ENCODE results near the gene HGF.

Gene HGF

GRCh38 chr7:81694711-81695110 lies 75.1 kb downstream of the HGF start (continued):
- TF ChIP-seq ISL1 (CRISPR knock-in tag; IDR thresholded peaks at IDR 0.05), result no peak
- TF ChIP-seq RARB (CRISPR knock-in tag; IDR thresholded peaks at IDR 0.05), result no peak

GRCh38 chr7:81693894-81694293 lies 76.0 kb downstream of the HGF start:
- no peak for TF ChIP-seq ZNF565 (CRISPR knock-in tag; conservative IDR thresholded peaks at IDR 0.05; ENCODE audit: low read depth)
- TF ChIP-seq PPARA (CRISPR knock-in tag; IDR thresholded peaks at IDR 0.05; ENCODE audit: borderline replicate concordance), result no peak
- TF ChIP-seq ZC3H10 (CRISPR knock-in tag; IDR thresholded peaks at IDR 0.05), result peak; percentile 46; the same call in 1 of the 2 replicates
- peak; percentile 53 for TF ChIP-seq ISL1 (CRISPR knock-in tag; IDR thresholded peaks at IDR 0.05)
- ATAC-seq, result no peak

- ATAC-seq, result no peak
- no peak for TF ChIP-seq ARNTL (CRISPR knock-in tag; IDR thresholded peaks at IDR 0.05; ENCODE audit: borderline replicate concordance, low read depth)
- TF ChIP-seq BACH2 (CRISPR knock-in tag; IDR thresholded peaks at IDR 0.05; ENCODE audit: borderline replicate concordance), result no peak
- no peak for TF ChIP-seq POU6F1 (CRISPR knock-in tag; IDR thresholded peaks at IDR 0.05; ENCODE audit: borderline replicate concordance, low read depth)
- TF ChIP-seq CSRNP3 (CRISPR knock-in tag; IDR thresholded peaks at IDR 0.05), result no peak
- TF ChIP-seq ZNF565 (CRISPR knock-in tag; conservative IDR thresholded peaks at IDR 0.05; ENCODE audit: low read depth), result no peak
- TF ChIP-seq TSHZ2 (CRISPR knock-in tag; IDR thresholded peaks at IDR 0.05), result no peak
- no peak for TF ChIP-seq ZNF70 (CRISPR knock-in tag; IDR thresholded peaks at IDR 0.05)
- TF ChIP-seq PPARA (CRISPR knock-in tag; IDR thresholded peaks at IDR 0.05; ENCODE audit: borderline replicate concordance), result no peak
- no peak for TF ChIP-seq RARB (CRISPR knock-in tag; IDR thresholded peaks at IDR 0.05)
- no peak for TF ChIP-seq ZFP30 (CRISPR knock-in tag; IDR thresholded peaks at IDR 0.05)
- TF ChIP-seq OSR1 (CRISPR knock-in tag; IDR thresholded peaks at IDR 0.05), result no peak
- TF ChIP-seq ZC3H10 (CRISPR knock-in tag; IDR thresholded peaks at IDR 0.05), result no peak
- TF ChIP-seq SNAI2 (CRISPR knock-in tag; IDR thresholded peaks at IDR 0.05), result no peak
- TF ChIP-seq ISL1 (CRISPR knock-in tag; IDR thresholded peaks at IDR 0.05), result no peak
- no peak for TF ChIP-seq CSDC2 (CRISPR knock-in tag; IDR thresholded peaks at IDR 0.05)
- no peak for TF ChIP-seq GLIS3 (CRISPR knock-in tag; IDR thresholded peaks at IDR 0.05)
- TF ChIP-seq ZFP3 (CRISPR knock-in tag; IDR thresholded peaks at IDR 0.05), result no peak
- TF ChIP-seq ZNF8 (CRISPR knock-in tag; IDR thresholded peaks at IDR 0.05), result no peak
- no peak for TF ChIP-seq ESRRG (CRISPR knock-in tag; IDR thresholded peaks at IDR 0.05)
Measured at GRCh38 chr7:81693080-81693479, 76.8 kb downstream of the HGF start.

- no peak for TF ChIP-seq RARB (CRISPR knock-in tag; IDR thresholded peaks at IDR 0.05)
- TF ChIP-seq PATZ1 (CRISPR knock-in tag; IDR thresholded peaks at IDR 0.05; ENCODE audit: borderline replicate concordance), result no peak
- no peak for TF ChIP-seq OSR1 (CRISPR knock-in tag; IDR thresholded peaks at IDR 0.05)
- no peak for TF ChIP-seq ARNTL (CRISPR knock-in tag; IDR thresholded peaks at IDR 0.05; ENCODE audit: borderline replicate concordance, low read depth)
- TF ChIP-seq SNAI2 (CRISPR knock-in tag; IDR thresholded peaks at IDR 0.05), result no peak
- TF ChIP-seq TOX (CRISPR knock-in tag; IDR thresholded peaks at IDR 0.05; ENCODE audit: borderline replicate concordance), result no peak
- TF ChIP-seq ZNF8 (CRISPR knock-in tag; IDR thresholded peaks at IDR 0.05), result no peak
- TF ChIP-seq ESRRG (CRISPR knock-in tag; IDR thresholded peaks at IDR 0.05), result no peak
- no peak for TF ChIP-seq ZFP30 (CRISPR knock-in tag; IDR thresholded peaks at IDR 0.05)
- no peak for TF ChIP-seq ZC3H10 (CRISPR knock-in tag; IDR thresholded peaks at IDR 0.05)
- ATAC-seq, result peak; percentile 29
Measured at GRCh38 chr7:81692146-81692905, 77.5 kb downstream of the HGF start.

Data from SK-N-SH treated with all-trans-retinoic acid at 6 μM for 48 hours (cell line).